ENCODE data around the gene C16orf96.

C16orf96 gene

GRCh38 chr16:4631444-4631843, 75.3 kb downstream of the C16orf96 start:
- TF ChIP-seq POLR2A (IDR thresholded peaks at IDR 0.05; ENCODE audit: low read depth, low read length), result no peak
- TF ChIP-seq TAF1 (IDR thresholded peaks at IDR 0.05; ENCODE audit: borderline replicate concordance, low read depth, low read length), result no peak
- no peak for TF ChIP-seq POLR2AphosphoS5 (IDR thresholded peaks at IDR 0.05; ENCODE audit: low read depth, low read length)
- FAIRE-seq, result no peak
- no peak for DNase-seq (ENCODE audit: insufficient read length)

GRCh38 chr16:4633910-4634635, 77.9 kb downstream of the C16orf96 start:
- no peak for DNase-seq (ENCODE audit: insufficient read length)
- FAIRE-seq, result no peak
- TF ChIP-seq POLR2A (IDR thresholded peaks at IDR 0.05; ENCODE audit: low read depth, low read length), result no peak
- no peak for TF ChIP-seq POLR2AphosphoS5 (IDR thresholded peaks at IDR 0.05; ENCODE audit: low read depth, low read length)
- no peak for TF ChIP-seq TAF1 (IDR thresholded peaks at IDR 0.05; ENCODE audit: borderline replicate concordance, low read depth, low read length)

GRCh38 chr16:4634768-4635167, 78.6 kb downstream of the C16orf96 start:
- FAIRE-seq, result no peak
- TF ChIP-seq TAF1 (IDR thresholded peaks at IDR 0.05; ENCODE audit: borderline replicate concordance, low read depth, low read length) (no peak), POLR2AphosphoS5 (IDR thresholded peaks at IDR 0.05; ENCODE audit: low read depth, low read length) (no peak), POLR2A (IDR thresholded peaks at IDR 0.05; ENCODE audit: low read depth, low read length) (no peak)
- no peak for DNase-seq (ENCODE audit: insufficient read length)

- DNase-seq (ENCODE audit: insufficient read length), result no peak
- no peak for FAIRE-seq
Observed at GRCh38 chr16:4636196-4636595, 80.1 kb downstream of the C16orf96 start.

GRCh38 chr16:4637501-4638166, 81.5 kb downstream of the C16orf96 start:
- DNase-seq (ENCODE audit: insufficient read length), result no peak
- FAIRE-seq, result no peak
- no peak for TF ChIP-seq TAF1 (IDR thresholded peaks at IDR 0.05; ENCODE audit: borderline replicate concordance, low read depth, low read length)
- no peak for TF ChIP-seq POLR2A (IDR thresholded peaks at IDR 0.05; ENCODE audit: low read depth, low read length)
- no peak for TF ChIP-seq POLR2AphosphoS5 (IDR thresholded peaks at IDR 0.05; ENCODE audit: low read depth, low read length)

More at GRCh38 chr16:4636196-4636595, 80.1 kb downstream of the C16orf96 start:
- TF ChIP-seq POLR2A (IDR thresholded peaks at IDR 0.05; ENCODE audit: low read depth, low read length) (no peak), POLR2AphosphoS5 (IDR thresholded peaks at IDR 0.05; ENCODE audit: low read depth, low read length) (no peak), TAF1 (IDR thresholded peaks at IDR 0.05; ENCODE audit: borderline replicate concordance, low read depth, low read length) (no peak)

GRCh38 chr16:4639899-4640509, 83.9 kb downstream of the C16orf96 start:
- TF ChIP-seq POLR2AphosphoS5 (IDR thresholded peaks at IDR 0.05; ENCODE audit: low read depth, low read length), result no peak
- no peak for TF ChIP-seq TAF1 (IDR thresholded peaks at IDR 0.05; ENCODE audit: borderline replicate concordance, low read depth, low read length)
- TF ChIP-seq POLR2A (IDR thresholded peaks at IDR 0.05; ENCODE audit: low read depth, low read length), result no peak
- DNase-seq (ENCODE audit: insufficient read length) (no peak), FAIRE-seq (no peak)

GRCh38 chr16:4640572-4641305, 84.6 kb downstream of the C16orf96 start:
- FAIRE-seq (no peak), DNase-seq (ENCODE audit: insufficient read length) (no peak)
- TF ChIP-seq POLR2A (IDR thresholded peaks at IDR 0.05; ENCODE audit: low read depth, low read length) (no peak), TAF1 (IDR thresholded peaks at IDR 0.05; ENCODE audit: borderline replicate concordance, low read depth, low read length) (no peak), POLR2AphosphoS5 (IDR thresholded peaks at IDR 0.05; ENCODE audit: low read depth, low read length) (no peak)

- FAIRE-seq (no peak), DNase-seq (ENCODE audit: insufficient read length) (no peak)
- no peak for TF ChIP-seq POLR2AphosphoS5 (IDR thresholded peaks at IDR 0.05; ENCODE audit: low read depth, low read length)
- no peak for TF ChIP-seq POLR2A (IDR thresholded peaks at IDR 0.05; ENCODE audit: low read depth, low read length)
- TF ChIP-seq TAF1 (IDR thresholded peaks at IDR 0.05; ENCODE audit: borderline replicate concordance, low read depth, low read length), result no peak
Observed at GRCh38 chr16:4641306-4641687, 85.2 kb downstream of the C16orf96 start.

- TF ChIP-seq POLR2A (IDR thresholded peaks at IDR 0.05; ENCODE audit: low read depth, low read length) (no peak), POLR2AphosphoS5 (IDR thresholded peaks at IDR 0.05; ENCODE audit: low read depth, low read length) (no peak), TAF1 (IDR thresholded peaks at IDR 0.05; ENCODE audit: borderline replicate concordance, low read depth, low read length) (no peak)
- no peak for FAIRE-seq
Observed at GRCh38 chr16:4641895-4642294, 85.8 kb downstream of the C16orf96 start.

GRCh38 chr16:4646773-4647643, 90.9 kb downstream of the C16orf96 start:
- DNase-seq (ENCODE audit: insufficient read length) (no peak), FAIRE-seq (no peak)
- TF ChIP-seq TAF1 (IDR thresholded peaks at IDR 0.05; ENCODE audit: borderline replicate concordance, low read depth, low read length), result no peak
- no peak for TF ChIP-seq POLR2A (IDR thresholded peaks at IDR 0.05; ENCODE audit: low read depth, low read length)
- no peak for TF ChIP-seq POLR2AphosphoS5 (IDR thresholded peaks at IDR 0.05; ENCODE audit: low read depth, low read length)

More at GRCh38 chr16:4641895-4642294, 85.8 kb downstream of the C16orf96 start:
- DNase-seq (ENCODE audit: insufficient read length), result no peak

Data from GM12892 (cell line).